ENCODE data around the gene XYLT1. TPM values are rescaled to one million over a fixed set of nuclear protein-coding genes. Genes with fewer than 3 reads are reported as not detected.

The XYLT1 gene
- total RNA-seq, 1 experiment from 2014 or later, result 1.7 TPM

DNA sequence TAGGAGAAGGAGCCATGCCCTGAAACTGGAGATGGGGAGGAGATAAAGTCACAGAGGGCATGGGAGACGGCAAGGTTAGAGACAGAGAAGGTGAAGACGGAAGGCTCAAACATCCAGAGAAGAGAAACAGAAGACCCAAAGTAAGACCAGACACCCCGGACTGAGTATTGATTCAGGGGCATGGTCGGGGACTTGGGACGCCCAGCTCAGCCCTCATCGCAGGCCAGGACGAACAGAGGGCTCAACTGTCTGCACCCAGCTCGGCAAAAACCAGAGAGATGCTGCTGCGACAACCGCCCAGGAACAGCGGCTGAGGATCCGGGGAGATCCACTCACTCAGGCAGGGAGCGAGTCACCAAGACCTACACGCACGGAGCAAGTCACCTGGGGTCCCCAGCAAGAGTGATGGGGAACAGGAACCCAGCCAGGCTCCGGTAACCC lies 999 bp downstream of the XYLT1 start:
- no peaks in the 10 kb centered on the region for H4K20me1 ChIP-seq (ENCODE audit: insufficient read depth)
- no peaks in the 10 kb centered on the region for H3K79me2 ChIP-seq (ENCODE audit: low read depth)
- ChIA-PET POLR2A (ENCODE audit: unreplicated experiment) (no interaction called here), CTCF (no interaction called here)
- H3K36me3 ChIP-seq (ENCODE audit: low read depth), result no peaks in the 10 kb centered on the region
- no peaks in the 10 kb centered on the region for H3K9me3 ChIP-seq (ENCODE audit: insufficient read depth, low read depth)
- no peaks in the 10 kb centered on the region for H3K9me2 ChIP-seq (ENCODE audit: insufficient read depth)
- H3K4me1 ChIP-seq (replicated peaks; ENCODE audit: insufficient read depth), result no peaks in the 10 kb centered on the region
- BruUV-seq (replicated peaks), result no TSS peak
- H3K4me3 ChIP-seq, result no peak overlapping the region
- no peak overlapping the region for H3K27ac ChIP-seq
- H3K27me3 ChIP-seq (ENCODE audit: insufficient read depth, low read depth), result peaks cover 22% of the 10 kb centered on the region
- DNase-seq, result no peak
- TF ChIP-seq CTCF (conservative IDR thresholded peaks at IDR 0.05) (no peak), EZH2 (IDR thresholded peaks at IDR 0.05; ENCODE audit: low read depth) (no peak)
- H2AFZ ChIP-seq, result no peak overlapping the region
- no peaks in the 10 kb centered on the region for H3F3A ChIP-seq (ENCODE audit: insufficient read depth, low read depth)
- intact Hi-C loops (cut with micrococcal nuclease; ENCODE audit: unreplicated experiment), result no loop called here
- H3K4me2 ChIP-seq, result no peak overlapping the region

GRCh38 chr16:17469011-17469740 lies 1.6 kb downstream of the XYLT1 start:
- H3F3A ChIP-seq (ENCODE audit: insufficient read depth, low read depth), result no peaks in the 10 kb centered on the region
- no peaks in the 10 kb centered on the region for H3K9me3 ChIP-seq (ENCODE audit: insufficient read depth, low read depth)
- H4K20me1 ChIP-seq (ENCODE audit: insufficient read depth), result no peaks in the 10 kb centered on the region
- peaks cover 19% of the 10 kb centered on the region for H3K27me3 ChIP-seq (ENCODE audit: insufficient read depth, low read depth)
- H3K4me3 ChIP-seq, result no peak overlapping the region
- no peak overlapping the region for H3K4me2 ChIP-seq
- no peaks in the 10 kb centered on the region for H3K36me3 ChIP-seq (ENCODE audit: low read depth)
- POLR2A ChIA-PET (ENCODE audit: unreplicated experiment), result no interaction called here
- no peaks in the 10 kb centered on the region for H3K9me2 ChIP-seq (ENCODE audit: insufficient read depth)
- H3K27ac ChIP-seq, result no peak overlapping the region
- BruUV-seq (replicated peaks), result no TSS peak
- TF ChIP-seq CTCF (conservative IDR thresholded peaks at IDR 0.05) (no peak), EZH2 (IDR thresholded peaks at IDR 0.05; ENCODE audit: low read depth) (no peak)
- H3K4me1 ChIP-seq (replicated peaks; ENCODE audit: insufficient read depth), result no peaks in the 10 kb centered on the region
- CTCF ChIA-PET, result no interaction called here
- no peak overlapping the region for H2AFZ ChIP-seq
- H3K79me2 ChIP-seq (ENCODE audit: low read depth), result no peaks in the 10 kb centered on the region
- intact Hi-C loops (cut with micrococcal nuclease; ENCODE audit: unreplicated experiment), result no loop called here
- no peak for DNase-seq

- POLR2A ChIA-PET (ENCODE audit: unreplicated experiment), result no interaction called here
- Histone ChIP-seq H3K4me1 (replicated peaks; ENCODE audit: insufficient read depth) (no peaks in the 10 kb centered on the region), H3K9me3 (ENCODE audit: insufficient read depth, low read depth) (no peaks in the 10 kb centered on the region), H4K20me1 (ENCODE audit: insufficient read depth) (no peaks in the 10 kb centered on the region), H3K79me2 (ENCODE audit: low read depth) (no peaks in the 10 kb centered on the region), H3K4me2 (no peak overlapping the region), H3K27ac (no peak overlapping the region), H3K4me3 (no peak overlapping the region), H2AFZ (no peak overlapping the region), H3K9me2 (ENCODE audit: insufficient read depth) (no peaks in the 10 kb centered on the region), H3K27me3 (ENCODE audit: insufficient read depth, low read depth) (peaks cover 13% of the 10 kb centered on the region; the same call in 1 of the 2 replicates), H3K36me3 (ENCODE audit: low read depth) (no peaks in the 10 kb centered on the region), H3F3A (ENCODE audit: insufficient read depth, low read depth) (no peaks in the 10 kb centered on the region)
- intact Hi-C loops (cut with micrococcal nuclease; ENCODE audit: unreplicated experiment), result no loop called here
- no TSS peak for BruUV-seq (replicated peaks)
- CTCF ChIA-PET, result interaction anchor here (1.0 kb wide), 1 partner anchor 237 kb away, joined by 3 read pairs; no protein-coding TSS in a partner anchor
- DNase-seq, result no peak
- TF ChIP-seq EZH2 (IDR thresholded peaks at IDR 0.05; ENCODE audit: low read depth) (no peak), CTCF (conservative IDR thresholded peaks at IDR 0.05) (no peak)
Measured at GRCh38 chr16:17468611-17469010, 2.1 kb downstream of the XYLT1 start.

Data from PC-9 (cell line).